HEK293T (cell line): ENCODE results near the gene ATG12.

ENCODE experiments used
- BHLHE40 ChIP-seq: fragments of 450-650 bp; IDR thresholded peaks from 2 replicates; pipeline ENCODE4 v1.6.1; 2016; ENCODE audit warnings: mild to moderate bottlenecking, moderate library complexity, borderline replicate concordance
- FOXK2 ChIP-seq: fragments of 450-650 bp; IDR thresholded peaks from 2 replicates; pipeline ENCODE4 v1.6.1; 2016; ENCODE audit warnings: mild to moderate bottlenecking
- SUZ12 ChIP-seq: fragments of 450-650 bp; IDR thresholded peaks from 2 replicates; pipeline ENCODE4 v1.6.1; 2016; ENCODE audit warnings: mild to moderate bottlenecking
- ZNF384 ChIP-seq: fragments of 450-650 bp; IDR thresholded peaks from 2 replicates; pipeline ENCODE4 v1.6.1; 2016

- TF ChIP-seq BHLHE40 (no peak), FOXK2 (no peak), SUZ12 (no peak), ZNF384 (no peak)
These were observed 24.0 kb downstream of the ATG12 start for GRCh38 chr5:115817386-115817785.
